ENCODE results near the gene TXNDC15.

GRCh38 chr5:134845335-134845851 is 28.8 kb upstream of the TXNDC15 start:
- no peak for TF ChIP-seq CTCF (IDR thresholded peaks at IDR 0.05; ENCODE audit: low read depth, low read length, missing input control)
- TF ChIP-seq GABPA (IDR thresholded peaks at IDR 0.05 in 1 of 2, conservative IDR thresholded peaks at IDR 0.05 in 1 of 2): no peak
- TF ChIP-seq REST (IDR thresholded peaks at IDR 0.05): no peak
- TF ChIP-seq JUND (IDR thresholded peaks at IDR 0.05): peak in 1 of 2 donors; percentile 15
- TF ChIP-seq FOXA2 (IDR thresholded peaks at IDR 0.05): no peak
- no peak for TF ChIP-seq TAF1 (conservative IDR thresholded peaks at IDR 0.05)
- no peak for TF ChIP-seq RAD21 (IDR thresholded peaks at IDR 0.05)
- TF ChIP-seq MAX (IDR thresholded peaks at IDR 0.05): no peak

Measured in liver (tissue), 3 donors.